Measurements from ENCODE around the gene COL12A1. TPM values are rescaled to one million over a fixed set of nuclear protein-coding genes. Genes with fewer than 3 reads are reported as not detected.

Gene COL12A1
- total RNA-seq, 4 donors from 2014 or later, result 17.2 to 30.5 (median 22.4) TPM

DNA sequence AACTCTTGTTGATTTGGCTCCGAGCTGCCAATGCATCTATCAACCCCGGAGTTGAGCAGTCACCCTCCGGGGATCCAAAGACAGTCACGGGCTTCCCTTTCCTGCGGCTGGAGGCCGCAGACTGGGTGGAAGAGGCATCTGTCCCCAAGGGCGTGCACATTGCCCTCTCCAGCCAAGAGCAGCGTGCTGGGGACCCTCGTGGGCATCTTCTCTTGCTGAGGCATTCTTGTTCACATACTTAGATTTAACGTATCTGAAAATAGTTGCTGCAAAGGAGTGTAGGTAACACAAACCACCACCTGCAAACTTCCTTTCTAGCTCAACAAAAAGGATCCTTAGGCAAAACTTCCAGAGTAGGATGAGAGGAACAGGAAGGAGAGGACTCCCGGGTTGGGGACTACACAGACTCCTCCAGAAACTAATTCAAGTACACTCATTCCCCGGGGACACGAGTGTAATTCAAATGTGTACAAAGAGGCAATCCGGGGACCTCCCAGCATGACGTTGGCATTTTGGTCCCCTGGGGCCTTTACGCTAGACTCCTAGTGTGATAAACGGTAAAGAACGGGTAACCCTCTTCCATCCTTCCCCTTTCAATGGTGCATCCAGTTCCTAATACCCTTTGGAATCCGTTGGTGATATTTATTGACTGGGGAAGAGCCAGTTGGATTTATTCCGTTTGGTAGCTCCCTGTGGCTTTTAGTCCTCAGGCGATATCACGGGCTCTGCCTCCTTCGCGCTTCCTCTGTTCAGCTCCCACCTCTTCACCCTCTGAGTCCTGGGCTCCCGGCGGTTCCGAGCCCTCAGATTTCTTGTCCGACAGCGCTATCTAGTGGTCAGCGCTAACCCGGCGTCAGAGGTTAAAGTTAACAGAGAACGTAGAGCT, 2.7 kb upstream of the COL12A1 start:
- in situ Hi-C loops (cut with MboI; ENCODE audit: low sequenced_read_pairs in 4 of 4), result loop anchor here (10.0 to 25.0 kb wide), 9 partner anchors 454 to 1546 kb away; partner anchors contain the start of gene SLC17A5 (in 1 of the 4)

DNA sequence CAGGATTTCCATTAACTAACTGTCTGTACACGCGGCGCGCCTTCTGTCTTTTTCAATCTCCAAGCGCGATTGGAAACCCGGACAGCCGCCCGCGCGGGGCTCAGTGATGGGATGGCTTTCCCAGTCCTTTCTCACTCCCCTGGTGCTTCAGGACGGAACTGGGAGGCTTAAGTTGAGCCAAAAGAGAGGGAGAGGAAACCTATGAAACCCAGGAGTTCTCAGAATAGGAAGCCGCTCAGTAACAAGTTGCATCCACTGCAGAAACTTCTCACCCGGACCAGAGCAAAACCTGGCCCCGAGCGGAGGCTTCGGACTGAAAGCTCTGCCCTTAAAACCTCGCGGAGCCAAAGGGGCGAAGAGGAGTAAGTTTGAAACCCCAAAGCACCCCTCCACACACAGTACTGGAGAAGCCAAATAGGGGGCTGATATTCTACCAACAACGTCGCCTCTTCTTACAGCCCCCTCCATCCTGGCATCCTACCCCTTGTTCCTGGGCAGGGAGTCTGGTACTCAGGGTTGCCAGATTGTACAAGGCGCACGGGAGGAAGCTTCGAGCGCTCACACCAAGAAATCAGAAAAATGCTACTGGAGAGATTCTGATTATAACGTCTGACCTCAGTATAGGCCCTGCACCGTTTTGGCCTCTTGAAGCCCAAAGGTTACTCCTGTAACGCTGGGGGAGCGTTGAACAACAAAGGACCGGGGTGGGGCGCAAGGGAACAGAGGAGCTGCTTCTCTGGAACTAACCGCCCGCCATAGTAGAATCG, 906 bp upstream of the COL12A1 start:
- TF ChIP-seq, protein P1, sequence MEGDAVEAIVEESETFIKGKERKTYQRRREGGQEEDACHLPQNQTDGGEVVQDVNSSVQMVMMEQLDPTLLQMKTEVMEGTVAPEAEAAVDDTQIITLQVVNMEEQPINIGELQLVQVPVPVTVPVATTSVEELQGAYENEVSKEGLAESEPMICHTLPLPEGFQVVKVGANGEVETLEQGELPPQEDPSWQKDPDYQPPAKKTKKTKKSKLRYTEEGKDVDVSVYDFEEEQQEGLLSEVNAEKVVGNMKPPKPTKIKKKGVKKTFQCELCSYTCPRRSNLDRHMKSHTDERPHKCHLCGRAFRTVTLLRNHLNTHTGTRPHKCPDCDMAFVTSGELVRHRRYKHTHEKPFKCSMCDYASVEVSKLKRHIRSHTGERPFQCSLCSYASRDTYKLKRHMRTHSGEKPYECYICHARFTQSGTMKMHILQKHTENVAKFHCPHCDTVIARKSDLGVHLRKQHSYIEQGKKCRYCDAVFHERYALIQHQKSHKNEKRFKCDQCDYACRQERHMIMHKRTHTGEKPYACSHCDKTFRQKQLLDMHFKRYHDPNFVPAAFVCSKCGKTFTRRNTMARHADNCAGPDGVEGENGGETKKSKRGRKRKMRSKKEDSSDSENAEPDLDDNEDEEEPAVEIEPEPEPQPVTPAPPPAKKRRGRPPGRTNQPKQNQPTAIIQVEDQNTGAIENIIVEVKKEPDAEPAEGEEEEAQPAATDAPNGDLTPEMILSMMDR (IDR thresholded peaks at IDR 0.05 in 4 of 5, conservative IDR thresholded peaks at IDR 0.05 in 1 of 5), result no peak
- Histone ChIP-seq H3K4me1 (peaks cover 8 to 27% of the 10 kb centered on the region in 2 donors), H3K27ac (peak overlapping the region; percentile 6 to 57 (median 44)), H3K36me3 (no peaks in the 10 kb centered on the region), H3K4me3 (peak overlapping the region; percentile 52 to 57 (median 56)), H3K9me3 (no peaks in the 10 kb centered on the region), H3K27me3 (peaks cover 36 to 56% (median 49%) of the 10 kb centered on the region in 3 donors)
- DNase-seq (peak in 1 of 2 donors; percentile 14), ATAC-seq (no peak)
- in situ Hi-C loops (cut with MboI; ENCODE audit: low sequenced_read_pairs in 4 of 4) (loop anchor here (10.0 to 25.0 kb wide), 9 partner anchors 452 to 1544 kb away; partner anchors contain the start of gene SLC17A5 (in 1 of the 4)), intact Hi-C loops (cut with DNase I; ENCODE audit: low total_unique reads) (loop anchor here (5.0 to 10.0 kb wide), 4 partner anchors 109 to 1692 kb away; no protein-coding TSS in a partner anchor)

More for the DNA sequence above, 2.7 kb upstream of the COL12A1 start:
- H3K36me3 ChIP-seq, result no peaks in the 10 kb centered on the region
- intact Hi-C loops (cut with DNase I; ENCODE audit: low total_unique reads), result loop anchor here (1.0 to 10.0 kb wide), 9 partner anchors 111 to 1694 kb away; no protein-coding TSS in a partner anchor
- peaks cover 5 to 27% of the 10 kb centered on the region in 2 donors for H3K4me1 ChIP-seq
- H3K4me3 ChIP-seq, result peak overlapping the region in 3 of 4 donors; percentile 28 to 56 (median 36)
- peaks cover 19 to 40% (median 33%) of the 10 kb centered on the region in 3 donors for H3K27me3 ChIP-seq
- TF ChIP-seq, protein P1 (IDR thresholded peaks at IDR 0.05 in 4 of 5, conservative IDR thresholded peaks at IDR 0.05 in 1 of 5), result peak; percentile 80 to 89 (median 86)
- TF ChIP-seq POLR2A (IDR thresholded peaks at IDR 0.05), result no peak
- DNase-seq, result peak; percentile 53 to 71
- ATAC-seq, result peak; percentile 64 to 71
- H3K9me3 ChIP-seq, result no peaks in the 10 kb centered on the region
- H3K27ac ChIP-seq, result peak overlapping the region in 3 of 4 donors; percentile 29 to 55 (median 29)

DNA sequence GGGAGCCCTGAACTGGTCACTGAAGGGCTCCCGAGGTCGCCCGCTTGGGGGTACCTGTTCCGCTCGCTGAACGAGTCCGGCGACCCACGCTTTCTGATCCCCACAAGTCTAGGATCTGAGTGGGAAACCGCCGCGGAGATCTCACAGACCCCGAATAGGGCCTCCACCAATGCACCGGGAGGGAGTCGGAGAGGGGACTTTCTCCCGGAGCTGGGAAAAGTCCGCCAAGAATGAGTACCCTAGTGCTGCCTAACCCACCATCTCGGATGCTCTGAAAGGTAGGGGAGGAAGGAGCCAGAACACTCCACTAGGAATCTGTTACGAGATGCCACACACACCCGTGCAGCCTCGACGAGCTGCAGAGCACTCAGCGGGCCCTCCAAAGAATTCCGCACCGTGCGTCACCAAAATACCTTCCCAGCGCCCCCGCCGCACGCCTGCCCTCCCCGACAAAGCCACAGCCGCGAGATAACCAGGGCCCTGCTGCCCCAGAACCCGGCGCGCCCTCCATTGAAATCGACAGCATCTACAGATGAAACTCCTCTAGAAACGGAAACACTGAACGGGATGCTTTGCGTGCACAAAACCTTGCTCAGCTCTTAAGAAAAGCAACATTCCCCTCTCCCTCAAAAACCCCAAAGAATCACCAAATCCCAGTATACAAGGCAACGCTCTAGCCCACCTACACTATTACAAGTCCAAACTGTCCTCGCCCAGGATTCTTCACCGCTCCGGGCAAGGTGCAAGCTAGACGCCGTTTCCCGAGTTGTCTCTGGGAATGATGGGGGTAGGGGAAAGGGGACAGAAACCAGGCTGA, 686 bp downstream of the COL12A1 start:
- Histone ChIP-seq H3K4me1 (peaks cover 8 to 27% of the 10 kb centered on the region in 2 donors), H3K9me3 (no peaks in the 10 kb centered on the region), H3K27me3 (peaks cover 47 to 59% (median 54%) of the 10 kb centered on the region in 3 donors), H3K27ac (peak overlapping the region; percentile 46 to 62 (median 56)), H3K4me3 (peak overlapping the region; percentile 52 to 57 (median 56)), H3K36me3 (no peaks in the 10 kb centered on the region)
- no peak for ATAC-seq
- TF ChIP-seq POLR2A (IDR thresholded peaks at IDR 0.05), result no peak
- TF ChIP-seq, protein P1 (IDR thresholded peaks at IDR 0.05 in 4 of 5, conservative IDR thresholded peaks at IDR 0.05 in 1 of 5), result no peak
- intact Hi-C loops (cut with DNase I; ENCODE audit: low total_unique reads), result loop anchor here (5.0 to 10.0 kb wide), 4 partner anchors 108 to 1690 kb away; no protein-coding TSS in a partner anchor
- in situ Hi-C loops (cut with MboI; ENCODE audit: low sequenced_read_pairs in 4 of 4), result loop anchor here (10.0 to 25.0 kb wide), 9 partner anchors 450 to 1543 kb away; partner anchors contain the start of gene SLC17A5 (in 1 of the 4)
- no peak for DNase-seq

Measured in gastrocnemius medialis (tissue), 4 donors.